Right atrium auricular region (tissue), 2 donors: ENCODE measurements around the gene IL12RB2. TPM values are rescaled to one million over a fixed set of nuclear protein-coding genes. Genes with fewer than 3 reads are reported as not detected.
"Not testable (repeated sequence)": the region's sequence is repeated elsewhere in the genome, so short reads cannot be mapped to it uniquely, and the experiment has no call there.

Experiments
- DNase-seq: peaks from one replicate; pipeline ENCODE4 v3.0.0-alpha.2; 2019; ENCODE audit warnings: low spot score
- H3K27ac ChIP-seq, 2 donors: fragments of 200-600 bp; sonication (generic); 1 replicate in 1 of 2; 2 replicates in 1 of 2; pipeline ENCODE4 v1.5.1; 2016 to 2019
- H3K27me3 ChIP-seq, 2 donors: fragments of 200-600 bp; sonication (generic); one replicate each; pipeline versions ENCODE4 v1.5.1 to v1.6.0; 2017 to 2019
- H3K36me3 ChIP-seq: fragments of 200-600 bp; sonication (generic); one replicate; pipeline ENCODE4 v1.5.1; 2016
- H3K4me1 ChIP-seq, 2 donors: fragments of 200-600 bp; sonication (generic); one replicate each; pipeline versions ENCODE4 v1.5.1 to v1.6.0; 2017 to 2019
- H3K4me3 ChIP-seq, 2 donors: fragments of 200-600 bp; sonication (generic); 1 replicate in 1 of 2; 2 replicates in 1 of 2; pipeline ENCODE4 v1.5.1; 2017 to 2019; ENCODE audit warnings: mild to moderate bottlenecking in 1 of 2, moderate library complexity in 1 of 2
- H3K9me3 ChIP-seq, 2 donors: fragments of 200-600 bp; sonication (generic); one replicate each; pipeline ENCODE4 v1.5.1; 2019
- total RNA-seq, 2 donors: library from RNA; depleted of rRNA; stranded (reverse); fragments of >200 nt; gene quantifications; one replicate each; pipeline ENCODE4 v1.1.0, GENCODE V29; 2016
- TF ChIP-seq, protein P1 (sequence below), 2 donors: fragments of 200-600 bp; sonication (generic); IDR thresholded peaks; one replicate each; pipeline ENCODE4 v1.5.1; 2019; ENCODE audit warnings: antibody characterized with exemption in 2 of 2

The IL12RB2 gene
- total RNA-seq, 2 donors from 2014 or later, result 0.43 to 0.44 TPM

DNA sequence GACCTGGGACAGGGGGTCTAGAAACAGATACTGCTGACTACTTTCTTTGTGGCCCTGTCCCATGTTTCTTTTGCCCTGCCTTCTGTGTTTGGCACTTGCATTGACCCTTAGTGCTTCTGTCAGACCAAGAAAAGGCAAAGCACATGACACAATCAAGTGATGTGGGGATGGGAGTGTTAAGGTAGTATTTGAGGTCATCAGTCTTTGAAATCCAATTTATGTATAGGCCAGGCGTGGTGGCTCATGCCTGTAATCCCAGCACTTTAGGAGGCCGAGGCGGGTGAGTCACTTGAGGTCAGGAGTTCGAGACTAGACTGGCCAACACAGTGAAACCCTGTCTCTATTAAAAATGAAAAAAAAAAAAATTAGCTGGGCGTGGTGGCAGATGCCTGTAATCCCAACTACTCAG lies 96.5 kb downstream of the IL12RB2 start:
- no peak for DNase-seq
- Histone ChIP-seq H3K4me3 (no peak overlapping the region), H3K4me1 (peaks cover 0 to 3% of the 10 kb centered on the region in 2 donors), H3K36me3 (no peaks in the 10 kb centered on the region), H3K27me3 (no peaks in the 10 kb centered on the region), H3K27ac (no peak overlapping the region), H3K9me3 (no peaks in the 10 kb centered on the region)
- TF ChIP-seq, protein P1, sequence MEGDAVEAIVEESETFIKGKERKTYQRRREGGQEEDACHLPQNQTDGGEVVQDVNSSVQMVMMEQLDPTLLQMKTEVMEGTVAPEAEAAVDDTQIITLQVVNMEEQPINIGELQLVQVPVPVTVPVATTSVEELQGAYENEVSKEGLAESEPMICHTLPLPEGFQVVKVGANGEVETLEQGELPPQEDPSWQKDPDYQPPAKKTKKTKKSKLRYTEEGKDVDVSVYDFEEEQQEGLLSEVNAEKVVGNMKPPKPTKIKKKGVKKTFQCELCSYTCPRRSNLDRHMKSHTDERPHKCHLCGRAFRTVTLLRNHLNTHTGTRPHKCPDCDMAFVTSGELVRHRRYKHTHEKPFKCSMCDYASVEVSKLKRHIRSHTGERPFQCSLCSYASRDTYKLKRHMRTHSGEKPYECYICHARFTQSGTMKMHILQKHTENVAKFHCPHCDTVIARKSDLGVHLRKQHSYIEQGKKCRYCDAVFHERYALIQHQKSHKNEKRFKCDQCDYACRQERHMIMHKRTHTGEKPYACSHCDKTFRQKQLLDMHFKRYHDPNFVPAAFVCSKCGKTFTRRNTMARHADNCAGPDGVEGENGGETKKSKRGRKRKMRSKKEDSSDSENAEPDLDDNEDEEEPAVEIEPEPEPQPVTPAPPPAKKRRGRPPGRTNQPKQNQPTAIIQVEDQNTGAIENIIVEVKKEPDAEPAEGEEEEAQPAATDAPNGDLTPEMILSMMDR (IDR thresholded peaks at IDR 0.05), result no peak

DNA sequence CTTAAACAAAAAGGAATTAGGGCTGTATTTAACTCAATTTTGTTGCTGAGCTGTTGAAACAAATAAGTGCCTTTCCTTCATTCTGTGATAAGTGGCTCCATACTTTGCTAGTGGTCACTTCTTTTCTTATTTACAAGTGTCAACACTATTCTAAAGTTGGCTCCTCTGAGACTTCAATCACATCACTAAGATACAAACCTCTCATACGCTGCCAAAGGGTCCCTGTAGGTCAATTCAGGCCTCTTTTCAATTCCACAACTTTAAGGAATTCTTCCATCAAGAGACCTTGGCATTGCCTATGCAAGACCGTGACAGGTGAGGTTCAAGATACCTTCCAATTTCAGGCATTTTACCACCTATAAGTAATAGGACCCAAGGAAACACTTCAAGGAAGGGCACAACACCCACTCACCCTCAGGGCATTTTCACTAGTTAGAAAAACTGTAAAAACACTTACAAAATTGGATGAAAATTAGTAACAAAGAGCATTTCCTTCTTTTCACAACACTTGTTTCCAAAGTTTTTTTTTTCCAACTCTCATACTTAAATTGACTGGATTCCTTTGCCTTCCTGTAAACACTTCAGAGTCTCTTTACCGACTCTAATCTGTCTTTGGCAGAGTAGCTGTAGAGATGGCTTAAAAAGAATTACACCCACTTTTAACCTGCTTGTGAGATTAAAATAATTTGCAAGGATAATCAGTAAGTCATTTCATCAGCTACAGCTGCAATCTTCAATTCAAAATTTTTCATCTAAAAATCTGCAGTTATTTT lies 98.0 kb downstream of the IL12RB2 start:
- Histone ChIP-seq H3K36me3 (no peaks in the 10 kb centered on the region), H3K27ac (no peak overlapping the region), H3K9me3 (no peaks in the 10 kb centered on the region), H3K27me3 (no peaks in the 10 kb centered on the region), H3K4me3 (no peak overlapping the region), H3K4me1 (peaks cover 0 to 3% of the 10 kb centered on the region in 2 donors)
- no peak for DNase-seq
- TF ChIP-seq, protein P1 (IDR thresholded peaks at IDR 0.05), result no peak

GRCh38 chr1:67407498-67407897 lies 99.8 kb downstream of the IL12RB2 start:
- Histone ChIP-seq H3K4me1 (peaks cover 0 to 3% of the 10 kb centered on the region in 2 donors), H3K27me3 (no peaks in the 10 kb centered on the region), H3K27ac (no peak overlapping the region), H3K9me3 (no peaks in the 10 kb centered on the region), H3K4me3 (no peak overlapping the region), H3K36me3 (peaks cover 18% of the 10 kb centered on the region)
- TF ChIP-seq, protein P1 (IDR thresholded peaks at IDR 0.05), result no peak
- no peak for DNase-seq

- Histone ChIP-seq H3K4me1 (peaks cover 0 to 3% of the 10 kb centered on the region in 2 donors), H3K27me3 (no peaks in the 10 kb centered on the region), H3K9me3 (no peaks in the 10 kb centered on the region), H3K36me3 (peaks cover 22% of the 10 kb centered on the region), H3K27ac (peak overlapping the region in 1 of 2 donors; percentile 16), H3K4me3 (no peak overlapping the region)
- DNase-seq, result no peak
- TF ChIP-seq, protein P1 (IDR thresholded peaks at IDR 0.05), result no peak
Observed at GRCh38 chr1:67408148-67408547, 100.5 kb downstream of the IL12RB2 start.

GRCh38 chr1:67413101-67413500 lies 105.4 kb downstream of the IL12RB2 start:
- not testable (repeated sequence) for H3K9me3 ChIP-seq, DNase-seq, H3K27ac ChIP-seq, H3K4me3 ChIP-seq, H3K4me1 ChIP-seq, H3K27me3 ChIP-seq
- H3K36me3 ChIP-seq, result peaks cover 71% of the 10 kb centered on the region

GRCh38 chr1:67414574-67414973 lies 106.9 kb downstream of the IL12RB2 start:
- H3K4me3 ChIP-seq, result no peak overlapping the region
- TF ChIP-seq, protein P1 (IDR thresholded peaks at IDR 0.05), result no peak
- peaks cover 86% of the 10 kb centered on the region for H3K36me3 ChIP-seq
- no peaks in the 10 kb centered on the region for H3K9me3 ChIP-seq
- no peak for DNase-seq
- no peaks in the 10 kb centered on the region for H3K27me3 ChIP-seq
- H3K27ac ChIP-seq, result no peak overlapping the region
- H3K4me1 ChIP-seq, result no peaks in the 10 kb centered on the region
